Endothelial cell of umbilical vein (primary cell): Measurements from ENCODE around the gene PTCH1. TPM values are rescaled to one million over a fixed set of nuclear protein-coding genes. Genes with fewer than 3 reads are reported as not detected.

Source experiments
- BruUV-seq: library from RNA; stranded (reverse); fragments of 400-500 nt; replicated peaks from 2 replicates; lab custom pipeline; 2021; lab: Mats Ljungman, UMichigan
- CTCF ChIA-PET: fragments of 300-600, 350-600 bp; sonication (Branson Sonifier 250); formaldehyde crosslinking; loops from one replicate; lab custom pipeline; 2021; ENCODE audit warnings: antibody characterized with exemption, inconsistent platforms; lab: Charles Lee
- POLR2A ChIA-PET: fragments of 300-600, 350-600 bp; sonication (Branson Sonifier 250); formaldehyde crosslinking; loops from one replicate; lab custom pipeline; 2021; ENCODE audit warnings: antibody characterized with exemption, inconsistent platforms; lab: Charles Lee
- DNase-seq: peaks from one replicate; pipeline ENCODE4 v3.0.0-alpha.2; 2011; ENCODE audit warnings: low read depth, low spot score
- FAIRE-seq: peaks from 2 replicates; lab custom pipeline; 2011; peaks lifted over from hg19 to GRCh38; lab: Jason Lieb, UNC
- H2AFZ ChIP-seq: 2 replicates; pipeline ENCODE4 v1.6.0; 2012; ENCODE audit warnings: low read depth, low read length, control low read depth, inconsistent platforms
- H3K27ac ChIP-seq: 2 replicates; pipeline ENCODE4 v1.5.1; 2011; ENCODE audit warnings: low read depth, mild to moderate bottlenecking, control low read depth, low read length, moderate library complexity; ENCODE audit not compliant: insufficient read depth
- H3K27me3 ChIP-seq, 2 experiments: 2 replicates each; pipeline versions ENCODE4 v1.6.0 to v1.6.1; 2011; ENCODE audit warnings: low read length in 2 of 2, mixed read lengths in 1 of 2; ENCODE audit not compliant: control insufficient read depth in 2 of 2, insufficient read depth in 2 of 2
- H3K36me3 ChIP-seq, 2 experiments: 2 replicates in 1 of 2; 3 replicates in 1 of 2; pipeline ENCODE4 v1.5.1; 2011; ENCODE audit warnings: low read length in 2 of 2, mild to moderate bottlenecking in 1 of 2, moderate library complexity in 1 of 2; ENCODE audit not compliant: control insufficient read depth in 2 of 2, insufficient read depth in 2 of 2; ENCODE audit errors: extremely low read depth in 1 of 2
- H3K4me1 ChIP-seq: 3 replicates; pipeline ENCODE4 v1.5.1; 2011; ENCODE audit warnings: mild to moderate bottlenecking, low read length; ENCODE audit not compliant: control insufficient read depth, insufficient read depth; ENCODE audit errors: extremely low read depth
- H3K4me2 ChIP-seq: 2 replicates; pipeline ENCODE4 v1.6.1; 2011; ENCODE audit warnings: low read length, control low read depth, mixed read lengths; ENCODE audit not compliant: insufficient read depth
- H3K4me3 ChIP-seq, 3 experiments: fragments of 200-600 bp in 1 of 3; sonication (generic), shearing (Covaris generic) in 1 of 3; replicated peaks in 1 of 3; 2 replicates each; pipeline ENCODE4 v1.5.1; 2011 to 2016; ENCODE audit warnings: control low read depth in 3 of 3, low read length in 3 of 3, mild to moderate bottlenecking in 2 of 3, inconsistent platforms in 1 of 3, low read depth in 1 of 3, moderate library complexity in 1 of 3; ENCODE audit not compliant: insufficient read depth in 1 of 3
- H3K79me2 ChIP-seq: 2 replicates; pipeline ENCODE4 v1.6.0; 2012; ENCODE audit warnings: low read length, inconsistent platforms; ENCODE audit not compliant: control insufficient read depth, insufficient read depth
- H3K9ac ChIP-seq: replicated peaks from 2 replicates; pipeline ENCODE3; 2011; ENCODE audit warnings: low read length, control low read depth; ENCODE audit not compliant: insufficient read depth; ENCODE audit errors: extremely low read depth
- H3K9me1 ChIP-seq: replicated peaks from 3 replicates; pipeline ENCODE4 v1.6.0; 2011; ENCODE audit warnings: mild to moderate bottlenecking, low read length; ENCODE audit not compliant: control insufficient read depth, insufficient read depth; ENCODE audit errors: extremely low read depth
- H3K9me3 ChIP-seq: replicated peaks from 2 replicates; pipeline ENCODE4 v1.5.1; 2012; ENCODE audit warnings: low read length, inconsistent platforms; ENCODE audit not compliant: control insufficient read depth, insufficient read depth
- H4K20me1 ChIP-seq: replicated peaks from 2 replicates; pipeline ENCODE3; 2011; ENCODE audit warnings: mild to moderate bottlenecking, low read length; ENCODE audit not compliant: control insufficient read depth, insufficient read depth; ENCODE audit errors: extremely low read depth
- EZH2 ChIP-seq: IDR thresholded peaks from 2 replicates; pipeline ENCODE4 v1.6.1; 2012; ENCODE audit warnings: borderline replicate concordance, low read depth, mild to moderate bottlenecking, moderate library complexity, low read length, inconsistent platforms; ENCODE audit not compliant: severe bottlenecking
- FOS ChIP-seq: IDR thresholded peaks from 2 replicates; pipeline ENCODE4 v1.6.1; 2011; ENCODE audit warnings: mild to moderate bottlenecking, low read length, moderate library complexity, borderline replicate concordance; ENCODE audit not compliant: insufficient read depth
- GATA2 ChIP-seq: IDR thresholded peaks from 2 replicates; pipeline ENCODE4 v1.7.0; 2011; ENCODE audit warnings: low read depth, mild to moderate bottlenecking, moderate library complexity, mixed read lengths, low read length; ENCODE audit not compliant: insufficient read length, insufficient read depth
- JUN ChIP-seq: IDR thresholded peaks from 2 replicates; pipeline ENCODE4 v1.6.1; 2011; ENCODE audit warnings: borderline replicate concordance, low read depth; ENCODE audit not compliant: insufficient read length, insufficient read depth
- MYC ChIP-seq: IDR thresholded peaks from one replicate; pipeline ENCODE4 v1.6.1; 2011; ENCODE audit warnings: mild to moderate bottlenecking, low read depth, low read length
- POLR2A ChIP-seq: IDR thresholded peaks from 2 replicates; pipeline ENCODE4 v1.6.1; 2012; ENCODE audit warnings: low read depth, mild to moderate bottlenecking, control low read depth, low read length
- POLR2AphosphoS5 ChIP-seq: IDR thresholded peaks from 2 replicates; pipeline ENCODE4 v1.6.1; 2012; ENCODE audit warnings: low read depth, mild to moderate bottlenecking, control low read depth, low read length, moderate library complexity; ENCODE audit not compliant: insufficient read depth
- dilution Hi-C: fragments of 300-500 bp; cut with MboI; formaldehyde crosslinking; loops from one replicate; pipeline ENCODE4 v1.15.0; 2019; ENCODE audit warnings: low sequenced_read_pairs; ENCODE audit not compliant: extremely low pct_ligation_motif_present
- intact Hi-C: fragments of 100-400 bp; cut with micrococcal nuclease; formaldehyde crosslinking; loops from one replicate; pipeline ENCODE4 v1.10.0; 2022
- polyA plus RNA-seq, 4 experiments: library from polyadenylated mRNA; depleted of rRNA in 3 of 4; stranded (reverse) in 3 of 4; unstranded in 1 of 4; fragments of >200 nt; gene quantifications; 2 replicates each; pipeline versions ENCODE4 v1.2.1 to v1.2.3, GENCODE V29; 2011 to 2012; ENCODE audit warnings: missing spikeins in 1 of 4
- total RNA-seq: library from RNA; stranded (reverse); gene quantifications from 2 replicates; pipeline ENCODE4 v1.2.3, GENCODE V29; 2021
- TF ChIP-seq, protein P1 (sequence below), 2 donors: IDR thresholded peaks; 1 replicate in 1 of 2; 2 replicates in 1 of 2; pipeline ENCODE4 v1.5.1; 2011; ENCODE audit warnings: low read length in 2 of 2, mild to moderate bottlenecking in 2 of 2, moderate library complexity in 2 of 2, control low read depth in 1 of 2, inconsistent platforms in 1 of 2, low read depth in 1 of 2; ENCODE audit not compliant: insufficient read depth in 1 of 2; ENCODE audit errors: extremely low read depth in 1 of 2
- TF ChIP-seq, protein P2 (sequence below): IDR thresholded peaks from 2 replicates; pipeline ENCODE4 v1.6.1; 2011; ENCODE audit not compliant: insufficient read depth, insufficient read length

Gene PTCH1
- total and polyA plus RNA-seq, 2 donors (not counting 3 experiments of a cell fraction or from before 2014, with no cell fraction given), result 3.9 to 12.1 TPM

DNA sequence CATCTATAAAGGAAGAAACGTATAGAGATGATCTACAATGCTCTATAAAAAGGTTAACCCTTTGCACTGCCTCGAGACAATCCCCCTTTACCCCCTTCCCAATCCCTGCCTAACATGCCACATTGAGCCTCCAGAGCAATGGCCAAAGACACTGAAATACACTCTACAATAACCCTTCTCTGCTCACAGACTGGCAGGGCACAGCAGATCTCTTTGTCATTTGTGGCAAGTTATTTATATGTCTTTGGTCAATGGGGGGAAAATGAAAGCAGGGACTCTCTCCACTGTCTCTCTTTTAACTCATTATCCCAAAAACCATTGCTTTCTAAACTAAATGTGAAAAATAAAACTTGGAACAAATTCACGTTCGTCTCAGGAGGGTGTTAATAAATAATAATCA is 51.7 kb downstream of the PTCH1 start:
- DNase-seq (no peak), FAIRE-seq (no peak)
- Histone ChIP-seq H3K4me1 (peaks cover 9% of the 10 kb centered on the region), H3K9me1 (no peaks in the 10 kb centered on the region), H3K27me3 (no peaks in the 10 kb centered on the region), H3K27ac (no peak overlapping the region), H2AFZ (no peak overlapping the region), H3K79me2 (no peaks in the 10 kb centered on the region), H3K4me3 (no peak overlapping the region), H4K20me1 (no peaks in the 10 kb centered on the region), H3K4me2 (no peak overlapping the region), H3K9ac (no peak overlapping the region), H3K36me3 (peaks cover 0 to 9% of the 10 kb centered on the region in 2 experiments), H3K9me3 (no peaks in the 10 kb centered on the region)
- dilution Hi-C loops (no loop called here), intact Hi-C loops (no loop called here)
- ChIA-PET CTCF (no interaction called here), POLR2A (no interaction called here)
- no TSS peak for BruUV-seq
- TF ChIP-seq, protein P1, sequence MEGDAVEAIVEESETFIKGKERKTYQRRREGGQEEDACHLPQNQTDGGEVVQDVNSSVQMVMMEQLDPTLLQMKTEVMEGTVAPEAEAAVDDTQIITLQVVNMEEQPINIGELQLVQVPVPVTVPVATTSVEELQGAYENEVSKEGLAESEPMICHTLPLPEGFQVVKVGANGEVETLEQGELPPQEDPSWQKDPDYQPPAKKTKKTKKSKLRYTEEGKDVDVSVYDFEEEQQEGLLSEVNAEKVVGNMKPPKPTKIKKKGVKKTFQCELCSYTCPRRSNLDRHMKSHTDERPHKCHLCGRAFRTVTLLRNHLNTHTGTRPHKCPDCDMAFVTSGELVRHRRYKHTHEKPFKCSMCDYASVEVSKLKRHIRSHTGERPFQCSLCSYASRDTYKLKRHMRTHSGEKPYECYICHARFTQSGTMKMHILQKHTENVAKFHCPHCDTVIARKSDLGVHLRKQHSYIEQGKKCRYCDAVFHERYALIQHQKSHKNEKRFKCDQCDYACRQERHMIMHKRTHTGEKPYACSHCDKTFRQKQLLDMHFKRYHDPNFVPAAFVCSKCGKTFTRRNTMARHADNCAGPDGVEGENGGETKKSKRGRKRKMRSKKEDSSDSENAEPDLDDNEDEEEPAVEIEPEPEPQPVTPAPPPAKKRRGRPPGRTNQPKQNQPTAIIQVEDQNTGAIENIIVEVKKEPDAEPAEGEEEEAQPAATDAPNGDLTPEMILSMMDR (IDR thresholded peaks at IDR 0.05; ENCODE audit: extremely low read depth in 1 of 2, insufficient read depth in 1 of 2, low read depth in 1 of 2, low read length in 2 of 2), result no peak
- TF ChIP-seq POLR2AphosphoS5, result no peak
- no peak for TF ChIP-seq POLR2A
- TF ChIP-seq JUN, result no peak
- no peak for TF ChIP-seq GATA2
- TF ChIP-seq, protein P2, sequence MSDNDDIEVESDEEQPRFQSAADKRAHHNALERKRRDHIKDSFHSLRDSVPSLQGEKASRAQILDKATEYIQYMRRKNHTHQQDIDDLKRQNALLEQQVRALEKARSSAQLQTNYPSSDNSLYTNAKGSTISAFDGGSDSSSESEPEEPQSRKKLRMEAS, result no peak
- TF ChIP-seq EZH2, result no peak
- TF ChIP-seq FOS, result no peak
- TF ChIP-seq MYC, result no peak
